Endothelial cell of umbilical vein (primary cell): Measurements from ENCODE around the gene CCDC81.

Experiments used
- FOS ChIP-seq: IDR thresholded peaks from 2 replicates; pipeline ENCODE4 v1.6.1; 2011; ENCODE audit warnings: mild to moderate bottlenecking, low read length, moderate library complexity, borderline replicate concordance; ENCODE audit not compliant: insufficient read depth
- MAX ChIP-seq: IDR thresholded peaks from 2 replicates; pipeline ENCODE4 v1.6.1; 2011; ENCODE audit not compliant: insufficient read depth, insufficient read length
- MYC ChIP-seq: IDR thresholded peaks from one replicate; pipeline ENCODE4 v1.6.1; 2011; ENCODE audit warnings: mild to moderate bottlenecking, low read depth, low read length
- TF ChIP-seq, protein P1 (sequence below), 2 donors: IDR thresholded peaks; 1 replicate in 1 of 2; 2 replicates in 1 of 2; pipeline ENCODE4 v1.5.1; 2011; ENCODE audit warnings: low read length in 2 of 2, mild to moderate bottlenecking in 2 of 2, moderate library complexity in 2 of 2, control low read depth in 1 of 2, inconsistent platforms in 1 of 2, low read depth in 1 of 2; ENCODE audit not compliant: insufficient read depth in 1 of 2; ENCODE audit errors: extremely low read depth in 1 of 2

GRCh38 chr11:86464509-86465221 lies 90.0 kb downstream of the CCDC81 start:
- TF ChIP-seq, protein P1, sequence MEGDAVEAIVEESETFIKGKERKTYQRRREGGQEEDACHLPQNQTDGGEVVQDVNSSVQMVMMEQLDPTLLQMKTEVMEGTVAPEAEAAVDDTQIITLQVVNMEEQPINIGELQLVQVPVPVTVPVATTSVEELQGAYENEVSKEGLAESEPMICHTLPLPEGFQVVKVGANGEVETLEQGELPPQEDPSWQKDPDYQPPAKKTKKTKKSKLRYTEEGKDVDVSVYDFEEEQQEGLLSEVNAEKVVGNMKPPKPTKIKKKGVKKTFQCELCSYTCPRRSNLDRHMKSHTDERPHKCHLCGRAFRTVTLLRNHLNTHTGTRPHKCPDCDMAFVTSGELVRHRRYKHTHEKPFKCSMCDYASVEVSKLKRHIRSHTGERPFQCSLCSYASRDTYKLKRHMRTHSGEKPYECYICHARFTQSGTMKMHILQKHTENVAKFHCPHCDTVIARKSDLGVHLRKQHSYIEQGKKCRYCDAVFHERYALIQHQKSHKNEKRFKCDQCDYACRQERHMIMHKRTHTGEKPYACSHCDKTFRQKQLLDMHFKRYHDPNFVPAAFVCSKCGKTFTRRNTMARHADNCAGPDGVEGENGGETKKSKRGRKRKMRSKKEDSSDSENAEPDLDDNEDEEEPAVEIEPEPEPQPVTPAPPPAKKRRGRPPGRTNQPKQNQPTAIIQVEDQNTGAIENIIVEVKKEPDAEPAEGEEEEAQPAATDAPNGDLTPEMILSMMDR (IDR thresholded peaks at IDR 0.05; ENCODE audit: extremely low read depth in 1 of 2, insufficient read depth in 1 of 2, low read depth in 1 of 2, low read length in 2 of 2) = no peak
- no peak for TF ChIP-seq MAX
- TF ChIP-seq MYC = no peak
- no peak for TF ChIP-seq FOS
